Measurements from ENCODE around the gene ELOVL1.

Gene ELOVL1

DNA sequence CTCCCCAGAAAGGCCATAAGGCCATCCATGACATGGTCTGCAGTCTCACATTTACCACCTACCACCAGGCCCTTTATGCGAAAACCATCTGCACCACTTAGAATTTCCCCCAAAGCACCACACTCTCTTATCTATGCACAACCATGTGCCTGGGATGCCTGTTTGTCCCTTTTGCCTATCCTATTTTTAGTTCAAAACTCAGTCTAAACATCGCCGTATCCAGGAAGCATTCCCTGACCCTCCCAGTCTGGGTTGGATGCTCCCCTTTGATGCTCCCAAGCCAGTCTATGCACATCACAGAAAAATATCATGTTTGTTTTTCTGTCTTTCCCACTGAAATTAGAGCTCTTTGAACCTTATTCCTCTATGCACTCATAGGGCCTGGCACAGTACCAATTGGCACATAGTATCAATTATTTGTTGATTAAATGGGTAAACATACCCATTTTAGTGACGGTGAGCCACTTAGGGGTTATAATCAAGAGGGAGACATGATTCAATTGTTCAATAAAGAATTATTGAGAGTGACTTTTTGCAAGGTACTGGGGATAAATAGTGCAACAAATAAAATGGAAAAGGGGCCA lies 23.5 kb downstream of the ELOVL1 start:
- DNase-seq (ENCODE audit: low read depth, low spot score), result no peak
- CTCF ChIA-PET, result no interaction called here

DNA sequence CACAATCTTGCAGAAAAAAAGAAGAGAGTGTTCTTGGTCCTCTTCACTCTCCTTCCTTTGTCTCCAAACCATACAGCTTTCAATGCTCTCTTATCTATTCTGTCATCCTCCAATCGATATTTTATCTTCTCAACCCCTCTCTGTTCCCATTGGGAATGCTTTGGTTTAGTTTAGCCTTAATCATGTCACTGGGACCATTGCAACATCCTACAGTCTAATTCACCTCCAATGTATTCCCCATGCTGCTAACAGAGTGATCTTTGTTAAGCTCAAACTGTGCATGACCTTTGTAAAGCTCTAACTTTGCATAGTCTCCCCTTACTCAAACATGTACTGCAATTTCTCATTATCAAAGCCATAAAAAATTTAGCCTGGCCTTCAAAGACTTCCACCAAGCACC lies 27.3 kb downstream of the ELOVL1 start:
- H3K4me3 ChIP-seq (ENCODE audit: low read depth, low read length), result no peak overlapping the region
- TF ChIP-seq, protein P1, sequence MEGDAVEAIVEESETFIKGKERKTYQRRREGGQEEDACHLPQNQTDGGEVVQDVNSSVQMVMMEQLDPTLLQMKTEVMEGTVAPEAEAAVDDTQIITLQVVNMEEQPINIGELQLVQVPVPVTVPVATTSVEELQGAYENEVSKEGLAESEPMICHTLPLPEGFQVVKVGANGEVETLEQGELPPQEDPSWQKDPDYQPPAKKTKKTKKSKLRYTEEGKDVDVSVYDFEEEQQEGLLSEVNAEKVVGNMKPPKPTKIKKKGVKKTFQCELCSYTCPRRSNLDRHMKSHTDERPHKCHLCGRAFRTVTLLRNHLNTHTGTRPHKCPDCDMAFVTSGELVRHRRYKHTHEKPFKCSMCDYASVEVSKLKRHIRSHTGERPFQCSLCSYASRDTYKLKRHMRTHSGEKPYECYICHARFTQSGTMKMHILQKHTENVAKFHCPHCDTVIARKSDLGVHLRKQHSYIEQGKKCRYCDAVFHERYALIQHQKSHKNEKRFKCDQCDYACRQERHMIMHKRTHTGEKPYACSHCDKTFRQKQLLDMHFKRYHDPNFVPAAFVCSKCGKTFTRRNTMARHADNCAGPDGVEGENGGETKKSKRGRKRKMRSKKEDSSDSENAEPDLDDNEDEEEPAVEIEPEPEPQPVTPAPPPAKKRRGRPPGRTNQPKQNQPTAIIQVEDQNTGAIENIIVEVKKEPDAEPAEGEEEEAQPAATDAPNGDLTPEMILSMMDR (IDR thresholded peaks at IDR 0.05; ENCODE audit: insufficient read depth, low read length, missing control alignments), result no peak
- DNase-seq (ENCODE audit: low read depth, low spot score), result no peak
- ChIA-PET POLR2A (no interaction called here), CTCF (interaction anchor here (1.5 kb wide), 1 partner anchor 17 kb away, joined by 3 read pairs; no protein-coding TSS in a partner anchor)

More for the DNA sequence above, 23.5 kb downstream of the ELOVL1 start:
- POLR2A ChIA-PET, result no interaction called here
- no peak overlapping the region for H3K4me3 ChIP-seq (ENCODE audit: low read depth, low read length)
- TF ChIP-seq, protein P1 (IDR thresholded peaks at IDR 0.05; ENCODE audit: insufficient read depth, low read length, missing control alignments), result no peak

GRCh38 chr1:43339584-43340232 lies 28.1 kb downstream of the ELOVL1 start:
- ChIA-PET POLR2A (no interaction called here), CTCF (interaction anchor here (1.0 to 1.5 kb wide), 2 partner anchors 18 to 19 kb away, joined by 3 to 4 read pairs; partner anchors contain the start of gene CDC20)
- TF ChIP-seq, protein P1 (IDR thresholded peaks at IDR 0.05; ENCODE audit: insufficient read depth, low read length, missing control alignments), result no peak
- DNase-seq (ENCODE audit: low read depth, low spot score), result no peak
- no peak overlapping the region for H3K4me3 ChIP-seq (ENCODE audit: low read depth, low read length)

DNA sequence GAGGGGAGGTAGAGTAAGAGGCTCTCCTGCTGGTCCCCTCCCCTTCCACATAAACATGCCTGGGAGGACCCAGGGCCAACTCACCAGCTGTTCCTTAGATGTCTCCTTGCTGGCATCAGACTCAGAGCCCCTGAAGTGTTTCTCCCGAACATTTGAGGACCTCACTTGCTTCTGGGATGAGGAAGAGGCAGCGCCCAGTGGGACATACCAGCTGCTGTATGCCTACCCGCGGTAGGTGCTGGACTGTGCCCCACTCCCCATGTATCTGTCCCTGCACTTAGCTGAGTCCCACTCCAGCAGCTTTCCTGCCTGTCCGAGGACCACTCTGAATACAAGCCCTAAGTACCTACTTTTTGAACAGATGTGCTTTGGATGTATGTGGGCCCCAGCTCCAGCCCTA lies 29.8 kb downstream of the ELOVL1 start:
- no peak for DNase-seq (ENCODE audit: low read depth, low spot score)
- CTCF ChIA-PET, result no interaction called here
- POLR2A ChIA-PET, result no interaction called here
- TF ChIP-seq, protein P1 (IDR thresholded peaks at IDR 0.05; ENCODE audit: insufficient read depth, low read length, missing control alignments), result no peak
- no peak overlapping the region for H3K4me3 ChIP-seq (ENCODE audit: low read depth, low read length)

- DNase-seq (ENCODE audit: low read depth, low spot score), result no peak
- TF ChIP-seq, protein P1 (IDR thresholded peaks at IDR 0.05; ENCODE audit: insufficient read depth, low read length, missing control alignments), result no peak
- H3K4me3 ChIP-seq (ENCODE audit: low read depth, low read length), result no peak within 1 kb of the TSS
- CTCF ChIA-PET, result no interaction called here
- POLR2A ChIA-PET, result no interaction called here
Observed at GRCh38 chr1:43337588-43337987, 30.2 kb downstream of the ELOVL1 start, which contains the start of gene MPL. TSS of gene MPL (plus strand) at chr1:43337818. CDS start at chr1:43337849, 31 bp downstream.

DNA sequence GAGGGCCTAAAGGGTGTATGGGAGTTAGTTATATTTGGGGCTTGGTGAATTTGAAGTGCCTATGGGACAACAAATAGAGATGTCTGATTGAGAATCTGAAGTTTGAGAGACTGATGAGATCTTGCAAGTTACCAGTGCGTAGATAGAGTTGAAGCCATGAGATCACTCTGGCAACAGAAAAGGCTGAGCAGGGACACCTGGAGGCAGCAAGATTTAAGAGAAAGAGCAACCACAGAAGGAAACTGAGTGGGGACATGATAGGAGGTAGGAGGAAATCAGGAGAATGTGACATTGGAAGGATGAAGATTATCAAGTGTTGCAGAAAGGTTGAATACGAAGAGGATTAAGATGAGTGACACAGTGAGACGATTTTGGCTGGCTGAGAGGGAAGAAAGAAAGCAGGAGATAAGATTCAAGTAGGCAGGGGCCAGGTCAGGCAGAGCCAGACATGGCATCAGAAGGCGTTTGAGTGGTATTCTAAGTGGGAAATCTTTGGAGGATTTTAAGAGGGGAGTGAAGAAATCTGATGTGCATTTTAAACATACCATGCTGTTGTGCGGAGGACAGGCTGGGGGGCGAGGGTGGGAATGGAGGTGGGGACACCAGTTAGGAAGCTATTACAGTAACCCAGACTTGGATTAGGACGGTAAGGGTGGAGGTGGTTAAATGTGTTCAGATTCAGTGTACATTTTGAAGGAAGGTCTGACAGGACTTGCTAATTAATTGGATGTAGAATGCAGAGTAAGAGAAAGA lies 33.2 kb downstream of the ELOVL1 start:
- TF ChIP-seq, protein P1 (IDR thresholded peaks at IDR 0.05; ENCODE audit: insufficient read depth, low read length, missing control alignments), result no peak
- no peak overlapping the region for H3K4me3 ChIP-seq (ENCODE audit: low read depth, low read length)
- no peak for DNase-seq (ENCODE audit: low read depth, low spot score)
- CTCF ChIA-PET, result no interaction called here
- POLR2A ChIA-PET, result no interaction called here

Measured in AG04449 (cell line).